Measurements from ENCODE around the gene SLC23A1.
A peak's percentile ranks its signal among the peaks of the same experiment; 100 is the strongest.

Gene SLC23A1

GRCh38 chr5:139403418-139403786, 20.3 kb upstream of the SLC23A1 start:
- H3K4me3 ChIP-seq (ENCODE audit: low read length): peak overlapping the region; percentile 65
- H3K27me3 ChIP-seq (ENCODE audit: control insufficient read depth, insufficient read depth, low read length): no peaks in the 10 kb centered on the region
- peaks cover 2% of the 10 kb centered on the region for H3K36me3 ChIP-seq (ENCODE audit: control insufficient read depth, insufficient read depth, low read length)
- peaks cover 3% of the 10 kb centered on the region for H3K4me1 ChIP-seq (ENCODE audit: control insufficient read depth, insufficient read depth, low read length)
- H3K27ac ChIP-seq (ENCODE audit: low read depth, low read length): peak overlapping the region; percentile 89
- H3K9ac ChIP-seq (ENCODE audit: low read length): peak overlapping the region; percentile 21

GRCh38 chr5:139402561-139403158, 19.6 kb upstream of the SLC23A1 start:
- peaks cover 3% of the 10 kb centered on the region for H3K4me1 ChIP-seq (ENCODE audit: control insufficient read depth, insufficient read depth, low read length)
- no peak overlapping the region for H3K9ac ChIP-seq (ENCODE audit: low read length)
- no peaks in the 10 kb centered on the region for H3K27me3 ChIP-seq (ENCODE audit: control insufficient read depth, insufficient read depth, low read length)
- no peak overlapping the region for H3K4me3 ChIP-seq (ENCODE audit: low read length)
- H3K27ac ChIP-seq (ENCODE audit: low read depth, low read length): no peak overlapping the region
- peaks cover 2% of the 10 kb centered on the region for H3K36me3 ChIP-seq (ENCODE audit: control insufficient read depth, insufficient read depth, low read length)

GRCh38 chr5:139401546-139401945, 18.4 kb upstream of the SLC23A1 start:
- Histone ChIP-seq H3K4me1 (ENCODE audit: control insufficient read depth, insufficient read depth, low read length) (peaks cover 3% of the 10 kb centered on the region), H3K9ac (ENCODE audit: low read length) (no peak overlapping the region), H3K4me3 (ENCODE audit: low read length) (no peak overlapping the region), H3K27me3 (ENCODE audit: control insufficient read depth, insufficient read depth, low read length) (no peaks in the 10 kb centered on the region), H3K36me3 (ENCODE audit: control insufficient read depth, insufficient read depth, low read length) (peaks cover 2% of the 10 kb centered on the region), H3K27ac (ENCODE audit: low read depth, low read length) (no peak overlapping the region)

GRCh38 chr5:139399501-139400121, 16.5 kb upstream of the SLC23A1 start:
- no peak overlapping the region for H3K9ac ChIP-seq (ENCODE audit: low read length)

GRCh38 chr5:139397921-139398320, 14.8 kb upstream of the SLC23A1 start:
- H3K27ac ChIP-seq (ENCODE audit: low read depth, low read length): no peak overlapping the region

More at GRCh38 chr5:139399501-139400121, 16.5 kb upstream of the SLC23A1 start:
- H3K27ac ChIP-seq (ENCODE audit: low read depth, low read length): no peak overlapping the region
- H3K4me1 ChIP-seq (ENCODE audit: control insufficient read depth, insufficient read depth, low read length): peaks cover 3% of the 10 kb centered on the region
- H3K4me3 ChIP-seq (ENCODE audit: low read length): no peak overlapping the region
- peaks cover 2% of the 10 kb centered on the region for H3K36me3 ChIP-seq (ENCODE audit: control insufficient read depth, insufficient read depth, low read length)
- H3K27me3 ChIP-seq (ENCODE audit: control insufficient read depth, insufficient read depth, low read length): peaks cover 1% of the 10 kb centered on the region

GRCh38 chr5:139396691-139397090, 13.6 kb upstream of the SLC23A1 start:
- Histone ChIP-seq H3K27ac (ENCODE audit: low read depth, low read length) (no peak overlapping the region), H3K4me3 (ENCODE audit: low read length) (no peak overlapping the region), H3K9ac (ENCODE audit: low read length) (no peak overlapping the region), H3K4me1 (ENCODE audit: control insufficient read depth, insufficient read depth, low read length) (no peaks in the 10 kb centered on the region), H3K27me3 (ENCODE audit: control insufficient read depth, insufficient read depth, low read length) (peaks cover 17% of the 10 kb centered on the region), H3K36me3 (ENCODE audit: control insufficient read depth, insufficient read depth, low read length) (peaks cover 2% of the 10 kb centered on the region)

More at GRCh38 chr5:139397921-139398320, 14.8 kb upstream of the SLC23A1 start:
- H3K9ac ChIP-seq (ENCODE audit: low read length): no peak overlapping the region
- peaks cover 16% of the 10 kb centered on the region for H3K27me3 ChIP-seq (ENCODE audit: control insufficient read depth, insufficient read depth, low read length)
- peaks cover 2% of the 10 kb centered on the region for H3K36me3 ChIP-seq (ENCODE audit: control insufficient read depth, insufficient read depth, low read length)
- no peak overlapping the region for H3K4me3 ChIP-seq (ENCODE audit: low read length)
- H3K4me1 ChIP-seq (ENCODE audit: control insufficient read depth, insufficient read depth, low read length): no peaks in the 10 kb centered on the region

- H3K4me1 ChIP-seq (ENCODE audit: control insufficient read depth, insufficient read depth, low read length): no peaks in the 10 kb centered on the region
- H3K9ac ChIP-seq (ENCODE audit: low read length): no peak overlapping the region
- no peak overlapping the region for H3K27ac ChIP-seq (ENCODE audit: low read depth, low read length)
- no peak overlapping the region for H3K4me3 ChIP-seq (ENCODE audit: low read length)
- peaks cover 17% of the 10 kb centered on the region for H3K27me3 ChIP-seq (ENCODE audit: control insufficient read depth, insufficient read depth, low read length)
- H3K36me3 ChIP-seq (ENCODE audit: control insufficient read depth, insufficient read depth, low read length): no peaks in the 10 kb centered on the region
Measured at GRCh38 chr5:139395844-139396640, 12.9 kb upstream of the SLC23A1 start.

GRCh38 chr5:139394654-139395566, 11.8 kb upstream of the SLC23A1 start, which contains the start of gene PROB1:
Gene PROB1 (minus strand): TSS chr5:139395104. CDS start chr5:139395081, 23 bp downstream.
- Histone ChIP-seq H3K4me3 (ENCODE audit: low read length) (peak within 1 kb of the TSS; percentile 65), H3K27ac (ENCODE audit: low read depth, low read length) (no peak within 1 kb of the TSS), H3K27me3 (ENCODE audit: control insufficient read depth, insufficient read depth, low read length) (peaks cover 17% of the 10 kb centered on the region), H3K36me3 (ENCODE audit: control insufficient read depth, insufficient read depth, low read length) (peaks cover 3% of the 10 kb centered on the region), H3K9ac (ENCODE audit: low read length) (no peak within 1 kb of the TSS), H3K4me1 (ENCODE audit: control insufficient read depth, insufficient read depth, low read length) (no peaks in the 10 kb centered on the region)

GRCh38 chr5:139394123-139394653, 11.1 kb upstream of the SLC23A1 start:
- Histone ChIP-seq H3K4me1 (ENCODE audit: control insufficient read depth, insufficient read depth, low read length) (no peaks in the 10 kb centered on the region), H3K27me3 (ENCODE audit: control insufficient read depth, insufficient read depth, low read length) (peaks cover 17% of the 10 kb centered on the region), H3K4me3 (ENCODE audit: low read length) (peak overlapping the region; percentile 65), H3K27ac (ENCODE audit: low read depth, low read length) (no peak overlapping the region), H3K9ac (ENCODE audit: low read length) (no peak overlapping the region), H3K36me3 (ENCODE audit: control insufficient read depth, insufficient read depth, low read length) (peaks cover 3% of the 10 kb centered on the region)

GRCh38 chr5:139393497-139394122, 10.5 kb upstream of the SLC23A1 start:
- H3K27me3 ChIP-seq (ENCODE audit: control insufficient read depth, insufficient read depth, low read length): peaks cover 17% of the 10 kb centered on the region
- H3K9ac ChIP-seq (ENCODE audit: low read length): no peak overlapping the region

GRCh38 chr5:139392678-139393496, 9.8 kb upstream of the SLC23A1 start:
- Histone ChIP-seq H3K27me3 (ENCODE audit: control insufficient read depth, insufficient read depth, low read length) (peaks cover 17% of the 10 kb centered on the region), H3K36me3 (ENCODE audit: control insufficient read depth, insufficient read depth, low read length) (peaks cover 3% of the 10 kb centered on the region), H3K4me3 (ENCODE audit: low read length) (peak overlapping the region; percentile 65), H3K27ac (ENCODE audit: low read depth, low read length) (no peak overlapping the region), H3K4me1 (ENCODE audit: control insufficient read depth, insufficient read depth, low read length) (no peaks in the 10 kb centered on the region), H3K9ac (ENCODE audit: low read length) (no peak overlapping the region)

More at GRCh38 chr5:139393497-139394122, 10.5 kb upstream of the SLC23A1 start:
- Histone ChIP-seq H3K36me3 (ENCODE audit: control insufficient read depth, insufficient read depth, low read length) (peaks cover 3% of the 10 kb centered on the region), H3K27ac (ENCODE audit: low read depth, low read length) (no peak overlapping the region), H3K4me1 (ENCODE audit: control insufficient read depth, insufficient read depth, low read length) (no peaks in the 10 kb centered on the region), H3K4me3 (ENCODE audit: low read length) (peak overlapping the region; percentile 65)

Data from rectal smooth muscle tissue (tissue), 1 donor.